Neural cell (in vitro differentiated cells): ENCODE data around the gene C1QTNF8. TPM values are rescaled to one million over a fixed set of nuclear protein-coding genes. Genes with fewer than 3 reads are reported as not detected.

Experiments used
- H2AFZ ChIP-seq: fragments of 200-600, 300-800 bp; sonication (generic), shearing (Covaris generic); 2 replicates; pipeline ENCODE4 v1.6.0; 2014; ENCODE audit warnings: low read depth, mild to moderate bottlenecking, antibody characterized with exemption, low read length, moderate library complexity
- H3F3A ChIP-seq: fragments of 200-600 bp; shearing (Covaris generic); 2 replicates; pipeline ENCODE4 v1.6.1; 2016; ENCODE audit warnings: mild to moderate bottlenecking, moderate library complexity, mixed read lengths, antibody characterized with exemption, low read length; ENCODE audit not compliant: insufficient read depth, poor library complexity, severe bottlenecking
- H3K27ac ChIP-seq: fragments of 200-600, 300-800 bp; sonication (generic), shearing (Covaris generic); 2 replicates; pipeline ENCODE4 v1.5.1; 2014; ENCODE audit warnings: mild to moderate bottlenecking, low read length, moderate library complexity
- H3K27me3 ChIP-seq: fragments of 300-800, 200-600 bp; sonication (generic), shearing (Covaris generic); 2 replicates; pipeline ENCODE4 v1.6.0; 2014; ENCODE audit warnings: mild to moderate bottlenecking, low read depth, low read length, moderate library complexity; ENCODE audit not compliant: insufficient read depth
- H3K36me3 ChIP-seq: fragments of 300-800, 200-600 bp; sonication (generic), shearing (Covaris generic); 2 replicates; pipeline ENCODE4 v1.5.1; 2014; ENCODE audit warnings: mild to moderate bottlenecking, antibody characterized with exemption, low read length, moderate library complexity; ENCODE audit not compliant: insufficient read depth
- H3K4me2 ChIP-seq: fragments of 300-800, 200-600 bp; sonication (generic), shearing (Covaris generic); 2 replicates; pipeline ENCODE4 v1.6.0; 2014; ENCODE audit warnings: mild to moderate bottlenecking, low read length
- H3K4me3 ChIP-seq: fragments of 300-800, 200-600 bp; sonication (generic), shearing (Covaris generic); 2 replicates; pipeline ENCODE4 v1.5.1; 2014; ENCODE audit warnings: mild to moderate bottlenecking, low read length, moderate library complexity
- H3K79me2 ChIP-seq: fragments of 200-600 bp; shearing (Covaris generic); replicated peaks from 2 replicates; pipeline ENCODE4 v1.6.0; 2014; ENCODE audit warnings: mild to moderate bottlenecking, low read length, moderate library complexity; ENCODE audit not compliant: insufficient read depth
- H3K9ac ChIP-seq: fragments of 300-800, 200-600 bp; sonication (generic), shearing (Covaris generic); 2 replicates; pipeline ENCODE4 v1.6.1; 2016; ENCODE audit warnings: mild to moderate bottlenecking, low read length, mixed read lengths
- H3K9me2 ChIP-seq: fragments of 200-600 bp; shearing (Covaris generic); 2 replicates; pipeline ENCODE4 v1.6.1; 2016; ENCODE audit warnings: mild to moderate bottlenecking, low read length, mixed read lengths; ENCODE audit not compliant: insufficient read depth
- H3K9me3 ChIP-seq: fragments of 200-600, 300-800 bp; sonication (generic), shearing (Covaris generic); 2 replicates; pipeline ENCODE4 v1.6.1; 2016; ENCODE audit warnings: mild to moderate bottlenecking, mixed run types, low read length, moderate library complexity, mixed read lengths
- H4K20me1 ChIP-seq: fragments of 200-600 bp; shearing (Covaris generic); 2 replicates; pipeline ENCODE4 v1.6.1; 2016; ENCODE audit warnings: mild to moderate bottlenecking, mixed run types; ENCODE audit not compliant: insufficient read depth
- EP300 ChIP-seq: fragments of 450-650 bp; conservative IDR thresholded peaks from 2 replicates; pipeline ENCODE4 v1.6.1; 2014; ENCODE audit warnings: antibody characterized with exemption, mild to moderate bottlenecking, moderate library complexity; ENCODE audit not compliant: poor library complexity, severe bottlenecking
- EZH2 ChIP-seq: fragments of 200-600, 300-800 bp; shearing (Covaris generic), sonication (generic); IDR thresholded peaks from 2 replicates; pipeline ENCODE4 v1.6.1; 2014; ENCODE audit warnings: antibody characterized with exemption, low read length, borderline replicate concordance, mild to moderate bottlenecking; ENCODE audit not compliant: insufficient read depth, poor library complexity, severe bottlenecking
- MXI1 ChIP-seq: fragments of 450-650 bp; conservative IDR thresholded peaks from 2 replicates; pipeline ENCODE4 v1.6.1; 2014; ENCODE audit warnings: antibody characterized with exemption, mild to moderate bottlenecking; ENCODE audit not compliant: poor library complexity, severe bottlenecking
- POLR2AphosphoS5 ChIP-seq: IDR thresholded peaks from 2 replicates; pipeline ENCODE4 v1.6.1; 2012
- RAD21 ChIP-seq: fragments of 450-650 bp; conservative IDR thresholded peaks from 2 replicates; pipeline ENCODE4 v1.6.1; 2014; ENCODE audit warnings: antibody characterized with exemption, mild to moderate bottlenecking, moderate library complexity
- SMC3 ChIP-seq: fragments of 450-650 bp; conservative IDR thresholded peaks from 2 replicates; pipeline ENCODE4 v1.6.1; 2014; ENCODE audit warnings: antibody characterized with exemption, mild to moderate bottlenecking, moderate library complexity; ENCODE audit not compliant: poor library complexity
- TAF1 ChIP-seq: IDR thresholded peaks from 2 replicates; pipeline ENCODE4 v1.6.1; 2012; ENCODE audit warnings: low read depth
- polyA plus RNA-seq: library from polyadenylated mRNA; depleted of rRNA; stranded (reverse); fragments of >200 nt; gene quantifications from 2 replicates; pipeline ENCODE4 v1.2.3, GENCODE V29; 2014
- TF ChIP-seq, protein P1 (sequence below): IDR thresholded peaks from 2 replicates; pipeline ENCODE4 v1.6.1; 2012; ENCODE audit warnings: borderline replicate concordance
- TF ChIP-seq, protein P2 (sequence below): fragments of 450-650 bp; IDR thresholded peaks from 2 replicates; pipeline ENCODE4 v1.5.1; 2014; ENCODE audit warnings: antibody characterized with exemption, mild to moderate bottlenecking, moderate library complexity; ENCODE audit not compliant: poor library complexity, severe bottlenecking

C1QTNF8 gene
- polyA plus RNA-seq, 1 donor from 2014 or later = 0.79 TPM

DNA sequence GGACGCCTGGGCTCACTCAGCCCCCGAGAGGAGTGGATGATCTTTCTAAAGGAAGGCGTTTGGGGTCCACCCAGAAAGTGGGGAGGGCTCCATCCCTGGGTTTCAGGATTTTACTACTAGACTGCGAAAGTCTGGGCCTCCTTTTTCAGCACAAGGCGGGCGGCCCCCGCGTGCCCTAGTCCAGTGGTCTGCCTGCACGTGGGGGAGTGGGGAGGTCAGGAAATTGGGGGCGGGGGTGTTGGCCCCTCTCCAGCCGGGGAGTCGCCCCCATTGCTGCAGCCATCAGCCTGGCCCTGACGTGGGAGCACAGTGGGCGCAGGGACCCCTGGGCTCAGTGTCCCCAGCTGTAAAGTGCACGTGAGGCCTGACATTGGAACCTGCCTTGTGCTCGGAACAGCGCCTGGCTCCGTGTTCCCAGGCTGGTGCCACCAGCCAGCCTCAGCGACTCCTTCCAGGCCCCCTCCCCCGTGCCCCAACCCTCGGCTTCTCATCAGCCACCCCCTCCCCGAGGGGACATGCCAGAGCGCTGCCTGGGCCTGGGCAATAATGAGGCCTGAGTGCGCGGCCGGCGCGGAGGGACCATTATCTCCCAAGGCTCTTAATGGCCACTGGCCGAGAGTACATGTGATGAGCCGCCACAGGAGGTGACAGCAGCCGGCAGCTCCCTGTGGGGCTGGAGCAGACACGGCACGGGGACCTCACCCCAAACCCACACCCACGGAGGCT lies 2.4 kb upstream of the C1QTNF8 start:
- Histone ChIP-seq H3K36me3 (no peaks in the 10 kb centered on the region), H4K20me1 (no peaks in the 10 kb centered on the region), H3K9me2 (no peaks in the 10 kb centered on the region), H3K79me2 (no peaks in the 10 kb centered on the region), H3K27ac (peak overlapping the region; percentile 52), H2AFZ (no peak overlapping the region), H3K27me3 (no peaks in the 10 kb centered on the region), H3K4me2 (no peak overlapping the region), H3K9ac (peak overlapping the region; percentile 38), H3K4me3 (no peak overlapping the region), H3F3A (no peaks in the 10 kb centered on the region), H3K9me3 (no peaks in the 10 kb centered on the region)
- no peak for TF ChIP-seq EZH2
- peak; percentile 12 for TF ChIP-seq EP300
- TF ChIP-seq POLR2AphosphoS5 = peak; percentile 52

DNA sequence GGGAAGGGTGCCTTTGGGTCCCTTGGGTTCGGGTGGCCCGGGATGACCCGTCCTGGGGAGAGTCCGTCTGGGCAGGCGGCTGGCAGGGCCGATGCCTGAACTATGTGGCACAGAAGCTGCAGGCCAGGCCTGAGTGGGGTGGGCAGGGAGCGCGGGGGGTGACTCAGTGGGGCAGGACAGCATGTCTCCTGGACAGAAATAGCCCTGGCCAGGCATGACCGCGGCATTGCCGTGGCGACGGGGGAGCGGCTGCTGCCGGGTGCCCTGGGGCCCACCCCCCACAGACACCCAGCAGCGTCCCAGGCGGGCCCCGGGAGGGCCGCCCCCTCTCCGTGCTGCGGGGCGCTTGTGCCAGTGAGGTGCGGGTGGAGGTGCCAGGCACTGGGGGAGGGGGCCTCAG lies 1.8 kb upstream of the C1QTNF8 start:
- no peaks in the 10 kb centered on the region for H3K79me2 ChIP-seq
- peak overlapping the region; percentile 38 for H3K9ac ChIP-seq
- H3K36me3 ChIP-seq = no peaks in the 10 kb centered on the region
- no peak overlapping the region for H2AFZ ChIP-seq
- no peaks in the 10 kb centered on the region for H3K27me3 ChIP-seq
- TF ChIP-seq POLR2AphosphoS5 = no peak
- TF ChIP-seq RAD21 = no peak
- TF ChIP-seq EZH2 = no peak
- TF ChIP-seq EP300 = no peak
- TF ChIP-seq, protein P1, sequence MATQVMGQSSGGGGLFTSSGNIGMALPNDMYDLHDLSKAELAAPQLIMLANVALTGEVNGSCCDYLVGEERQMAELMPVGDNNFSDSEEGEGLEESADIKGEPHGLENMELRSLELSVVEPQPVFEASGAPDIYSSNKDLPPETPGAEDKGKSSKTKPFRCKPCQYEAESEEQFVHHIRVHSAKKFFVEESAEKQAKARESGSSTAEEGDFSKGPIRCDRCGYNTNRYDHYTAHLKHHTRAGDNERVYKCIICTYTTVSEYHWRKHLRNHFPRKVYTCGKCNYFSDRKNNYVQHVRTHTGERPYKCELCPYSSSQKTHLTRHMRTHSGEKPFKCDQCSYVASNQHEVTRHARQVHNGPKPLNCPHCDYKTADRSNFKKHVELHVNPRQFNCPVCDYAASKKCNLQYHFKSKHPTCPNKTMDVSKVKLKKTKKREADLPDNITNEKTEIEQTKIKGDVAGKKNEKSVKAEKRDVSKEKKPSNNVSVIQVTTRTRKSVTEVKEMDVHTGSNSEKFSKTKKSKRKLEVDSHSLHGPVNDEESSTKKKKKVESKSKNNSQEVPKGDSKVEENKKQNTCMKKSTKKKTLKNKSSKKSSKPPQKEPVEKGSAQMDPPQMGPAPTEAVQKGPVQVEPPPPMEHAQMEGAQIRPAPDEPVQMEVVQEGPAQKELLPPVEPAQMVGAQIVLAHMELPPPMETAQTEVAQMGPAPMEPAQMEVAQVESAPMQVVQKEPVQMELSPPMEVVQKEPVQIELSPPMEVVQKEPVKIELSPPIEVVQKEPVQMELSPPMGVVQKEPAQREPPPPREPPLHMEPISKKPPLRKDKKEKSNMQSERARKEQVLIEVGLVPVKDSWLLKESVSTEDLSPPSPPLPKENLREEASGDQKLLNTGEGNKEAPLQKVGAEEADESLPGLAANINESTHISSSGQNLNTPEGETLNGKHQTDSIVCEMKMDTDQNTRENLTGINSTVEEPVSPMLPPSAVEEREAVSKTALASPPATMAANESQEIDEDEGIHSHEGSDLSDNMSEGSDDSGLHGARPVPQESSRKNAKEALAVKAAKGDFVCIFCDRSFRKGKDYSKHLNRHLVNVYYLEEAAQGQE = no peak
- TF ChIP-seq MXI1 = no peak
- no peak for TF ChIP-seq SMC3
- TF ChIP-seq, protein P2, sequence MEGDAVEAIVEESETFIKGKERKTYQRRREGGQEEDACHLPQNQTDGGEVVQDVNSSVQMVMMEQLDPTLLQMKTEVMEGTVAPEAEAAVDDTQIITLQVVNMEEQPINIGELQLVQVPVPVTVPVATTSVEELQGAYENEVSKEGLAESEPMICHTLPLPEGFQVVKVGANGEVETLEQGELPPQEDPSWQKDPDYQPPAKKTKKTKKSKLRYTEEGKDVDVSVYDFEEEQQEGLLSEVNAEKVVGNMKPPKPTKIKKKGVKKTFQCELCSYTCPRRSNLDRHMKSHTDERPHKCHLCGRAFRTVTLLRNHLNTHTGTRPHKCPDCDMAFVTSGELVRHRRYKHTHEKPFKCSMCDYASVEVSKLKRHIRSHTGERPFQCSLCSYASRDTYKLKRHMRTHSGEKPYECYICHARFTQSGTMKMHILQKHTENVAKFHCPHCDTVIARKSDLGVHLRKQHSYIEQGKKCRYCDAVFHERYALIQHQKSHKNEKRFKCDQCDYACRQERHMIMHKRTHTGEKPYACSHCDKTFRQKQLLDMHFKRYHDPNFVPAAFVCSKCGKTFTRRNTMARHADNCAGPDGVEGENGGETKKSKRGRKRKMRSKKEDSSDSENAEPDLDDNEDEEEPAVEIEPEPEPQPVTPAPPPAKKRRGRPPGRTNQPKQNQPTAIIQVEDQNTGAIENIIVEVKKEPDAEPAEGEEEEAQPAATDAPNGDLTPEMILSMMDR = no peak
- no peak for TF ChIP-seq TAF1
- H3K9me2 ChIP-seq = no peaks in the 10 kb centered on the region
- H4K20me1 ChIP-seq = no peaks in the 10 kb centered on the region
- peak overlapping the region; percentile 42 for H3K27ac ChIP-seq
- no peak overlapping the region for H3K4me3 ChIP-seq
- H3K9me3 ChIP-seq = no peaks in the 10 kb centered on the region
- no peaks in the 10 kb centered on the region for H3F3A ChIP-seq
- H3K4me2 ChIP-seq = no peak overlapping the region
